ENCODE data around the gene GORASP1. TPM values are rescaled to one million over a fixed set of nuclear protein-coding genes. Genes with fewer than 3 reads are reported as not detected.

Gene GORASP1
- total RNA-seq: 27.7 and 32.6 TPM in 2 replicates

GRCh38 chr3:39107388-39108199, at the start of gene GORASP1, which contains the start of gene TTC21A:
GORASP1 (minus strand) TSS chr3:39107627; CDS start chr3:39107541, 86 bp downstream.
TTC21A (plus strand) TSS chr3:39107680; CDS start chr3:39107838, 158 bp downstream.

DNA sequence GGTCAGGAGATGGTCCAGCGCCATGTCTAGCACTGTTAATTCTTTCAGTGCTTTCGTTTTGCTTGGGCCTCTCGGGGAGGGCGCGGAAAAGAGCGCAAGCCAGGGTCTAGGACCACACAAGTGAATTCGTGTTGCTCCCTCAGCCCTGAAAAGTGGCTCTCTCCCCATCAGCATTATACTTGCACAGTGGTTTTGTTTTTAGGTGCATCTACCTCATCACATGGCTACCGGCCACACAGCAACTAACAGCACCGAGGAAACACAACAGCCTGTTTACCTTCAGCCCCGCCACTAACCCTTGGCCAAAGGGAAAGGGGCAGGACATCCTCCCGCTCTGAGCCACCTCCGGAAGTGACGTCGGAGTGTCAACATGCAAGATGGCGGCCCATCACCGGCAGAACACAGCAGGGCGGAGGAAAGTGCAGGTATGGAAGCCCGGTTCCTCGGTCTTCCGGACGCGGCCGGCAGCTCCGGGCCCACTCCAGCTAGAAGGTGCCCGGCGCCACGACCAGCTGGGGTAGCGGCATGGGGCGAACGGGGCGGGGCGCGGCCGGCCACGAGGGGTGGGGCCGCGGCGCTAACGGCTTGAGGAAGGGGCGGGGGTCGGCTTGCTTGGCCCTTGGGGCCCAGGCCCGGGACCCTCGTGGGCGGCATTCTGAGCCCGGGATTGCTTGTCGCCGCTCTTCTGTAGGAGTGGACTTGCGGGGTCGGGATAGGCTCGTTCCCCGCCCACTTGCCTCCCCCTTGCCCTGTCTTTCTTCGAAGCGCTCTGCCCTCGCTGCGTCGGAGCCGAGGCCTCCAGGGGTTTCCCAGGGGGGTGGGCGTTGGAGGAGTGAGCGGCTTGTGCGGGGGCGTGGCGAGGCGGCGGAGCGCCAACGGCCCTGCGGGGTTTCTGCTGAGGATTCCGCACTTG, 55.5 kb downstream of the GORASP1 start, which contains the start of the genes SCN11A and WDR48:
Gene SCN11A, minus strand, starts transcription at position 296 of the 913 bp plus-strand sequence. CDS start 101,582 bp downstream, outside the sequence.
Gene WDR48, plus strand, starts transcription at position 368 of the 913 bp plus-strand sequence. Its CDS starts 10 bp downstream, at position 378.

Other genes with a start within 250 kb of the GORASP1 start
- gene SCN11A, start 55.7 kb downstream of the GORASP1 start, total RNA-seq: under 0.01 TPM in 1 of 2 replicates, not detected in the other
- 22.4 and 28.2 TPM in 2 replicates for gene WDR48, start 55.6 kb downstream of the GORASP1 start, total RNA-seq
- 2.7 and 5.5 TPM in 2 replicates for gene TTC21A, start 53 bp upstream of the GORASP1 start, total RNA-seq
- 4.9 and 14.2 TPM in 2 replicates for gene CSRNP1, start 46.0 kb upstream of the GORASP1 start, total RNA-seq
- gene XIRP1, start 85.0 kb upstream of the GORASP1 start, total RNA-seq: under 0.01 TPM in 1 of 2 replicates, not detected in the other
- under 0.01 TPM in 1 of 2 replicates, not detected in the other for gene CX3CR1, start 172.4 kb upstream of the GORASP1 start, total RNA-seq
- not detected in 2 replicates for gene CCR8, start 222.1 kb upstream of the GORASP1 start, total RNA-seq

All from tracheal epithelial cell (primary cell).